Stimulated activated CD4-positive, alpha-beta T cell treated with anti-CD3 and anti-CD28 coated beads, Interleukin-15, amount 100 ng/mL, for 24 hours (primary cell): ENCODE data around the gene RPAP2.
"Not testable (repeated sequence)": the region's sequence is repeated elsewhere in the genome, so short reads cannot be mapped to it uniquely, and the experiment has no call there.

Experiments used
- DNase-seq: peaks from one replicate; pipeline ENCODE4 v3.0.0-alpha.2; 2020

The RPAP2 gene

DNA sequence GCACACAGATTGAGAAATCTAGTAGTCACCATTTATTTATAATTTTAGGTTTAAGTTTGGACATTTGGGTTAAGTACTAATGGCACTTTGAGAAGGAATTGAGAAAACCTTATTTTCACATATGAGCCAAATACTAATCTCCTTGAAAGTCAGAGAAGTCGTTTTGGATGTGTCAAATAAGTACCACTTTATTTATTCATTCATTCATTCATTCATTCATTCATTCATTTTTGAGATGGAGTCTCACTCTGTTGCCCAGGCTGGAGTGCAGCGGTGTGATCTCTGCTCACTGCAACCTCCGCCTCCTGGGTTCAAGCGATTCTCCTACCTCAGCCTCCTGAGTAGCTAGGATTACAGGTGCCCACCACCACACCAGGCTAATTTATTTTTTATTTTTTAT, 79.1 kb downstream of the RPAP2 start:
- DNase-seq = not testable (repeated sequence)

DNA sequence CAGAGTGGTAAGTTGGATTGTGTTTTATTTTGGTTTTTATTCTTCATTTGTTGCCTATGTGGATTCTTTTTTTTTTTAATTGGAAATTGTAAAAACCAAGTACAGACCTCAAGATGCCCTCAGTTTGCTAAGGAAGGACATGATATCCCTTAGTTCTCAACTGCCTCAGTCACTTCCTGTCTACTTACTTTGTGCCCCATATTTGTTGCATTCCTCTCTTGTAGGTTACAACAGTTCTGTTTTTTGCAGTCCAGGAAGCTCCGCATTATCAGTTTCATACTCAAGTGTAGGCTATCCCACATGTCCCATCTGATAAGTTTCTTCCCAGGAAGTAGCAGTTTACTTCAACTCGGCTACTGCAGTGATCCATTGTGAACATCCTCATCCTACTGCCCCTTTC, 82.0 kb downstream of the RPAP2 start:
- DNase-seq = no peak

DNA sequence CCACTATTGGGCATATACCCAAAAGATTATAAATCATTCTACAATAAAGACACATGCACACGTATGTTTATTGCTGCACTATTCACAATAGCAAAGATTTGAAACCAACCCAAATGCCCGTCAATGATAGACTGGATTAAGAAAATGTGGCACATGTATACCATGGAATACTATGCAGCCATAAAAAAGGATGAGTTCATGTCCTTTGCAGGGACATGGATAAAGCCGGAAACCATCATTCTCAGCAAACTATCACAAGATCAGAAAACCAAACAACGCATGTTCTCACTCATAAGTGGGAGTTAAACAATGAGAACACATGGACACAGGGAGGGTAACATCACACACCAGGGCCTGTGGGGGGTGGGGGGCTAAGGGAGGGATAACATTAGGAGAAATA, 95.1 kb downstream of the RPAP2 start:
- not testable (repeated sequence) for DNase-seq

DNA sequence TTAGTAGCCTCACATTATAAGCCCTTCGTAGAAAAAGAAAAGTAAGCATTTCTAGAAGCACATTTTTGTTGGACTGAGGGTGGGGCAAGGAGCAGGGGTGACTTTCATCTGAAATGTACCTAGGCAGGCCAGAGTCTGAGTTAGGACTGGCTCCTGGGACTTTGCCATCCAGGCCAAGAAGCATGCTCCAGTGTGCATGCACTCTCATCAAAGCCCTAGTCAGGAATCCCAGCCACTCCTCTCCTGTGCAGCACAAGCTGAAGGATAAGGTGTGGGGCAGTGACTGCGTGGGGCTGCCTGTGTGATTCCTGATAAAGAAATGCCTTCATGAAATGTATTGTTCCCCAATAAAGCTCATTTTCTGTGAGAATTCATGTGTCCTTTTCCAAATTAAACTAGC, 99.7 kb downstream of the RPAP2 start:
- DNase-seq = no peak

DNA sequence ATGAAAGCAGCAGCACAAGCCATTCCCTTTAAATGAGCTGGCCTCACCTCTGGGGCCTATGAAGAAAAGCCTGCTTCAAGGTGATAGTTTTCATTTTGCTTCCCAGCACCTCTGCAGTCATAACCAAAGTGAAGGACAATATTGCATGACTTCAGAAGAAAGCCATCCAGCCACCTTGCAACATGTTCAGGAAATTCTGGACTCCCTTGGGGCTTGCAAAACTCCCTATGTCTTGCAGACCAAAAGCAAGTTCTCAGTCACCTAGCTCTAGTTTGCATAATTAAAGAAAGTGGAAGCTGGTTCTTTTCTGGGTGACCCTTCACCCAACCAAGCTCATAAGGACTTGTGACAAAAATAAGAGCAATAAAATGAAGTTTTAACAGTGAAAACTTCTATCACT, 100.2 kb downstream of the RPAP2 start:
- DNase-seq = no peak

DNA sequence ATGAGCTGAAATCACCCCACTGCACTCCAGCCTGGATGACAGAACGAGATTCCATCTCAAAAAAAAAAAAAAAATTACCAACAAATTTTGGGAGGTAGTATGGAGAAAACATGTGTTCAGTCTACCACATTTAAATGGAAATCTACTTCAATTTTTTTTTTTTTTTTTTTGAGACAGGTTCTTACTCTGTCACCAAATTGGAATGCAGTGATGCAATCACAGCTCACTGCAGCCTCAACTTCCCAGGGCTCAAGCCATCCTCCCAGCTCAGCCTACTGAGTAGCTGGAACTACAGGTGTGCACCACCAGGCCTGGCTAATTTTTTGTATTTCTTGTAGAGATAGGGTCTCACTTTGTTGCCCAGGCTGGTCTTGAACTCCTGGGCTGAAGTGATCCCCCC, 105.8 kb downstream of the RPAP2 start:
- no peak for DNase-seq

DNA sequence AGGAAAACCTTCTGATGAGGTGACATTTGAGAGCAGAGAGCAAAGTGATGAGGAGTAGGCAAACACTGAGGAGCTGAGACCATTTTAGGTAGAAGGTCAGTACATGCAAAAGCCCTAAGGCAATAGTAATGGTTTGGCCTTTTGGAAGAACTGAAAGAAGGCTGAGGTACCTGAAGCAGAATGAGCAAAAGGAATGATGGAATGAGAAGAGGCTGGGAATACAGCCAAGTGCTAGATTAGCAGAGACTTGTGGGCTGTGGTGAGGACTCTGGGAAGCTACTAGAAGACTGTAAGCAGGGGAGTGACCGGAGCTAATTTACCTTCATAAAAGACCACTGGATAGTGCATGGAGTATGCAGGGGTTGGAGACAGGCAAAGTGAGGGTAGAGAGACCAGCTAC, 110.0 kb downstream of the RPAP2 start:
- no peak for DNase-seq

DNA sequence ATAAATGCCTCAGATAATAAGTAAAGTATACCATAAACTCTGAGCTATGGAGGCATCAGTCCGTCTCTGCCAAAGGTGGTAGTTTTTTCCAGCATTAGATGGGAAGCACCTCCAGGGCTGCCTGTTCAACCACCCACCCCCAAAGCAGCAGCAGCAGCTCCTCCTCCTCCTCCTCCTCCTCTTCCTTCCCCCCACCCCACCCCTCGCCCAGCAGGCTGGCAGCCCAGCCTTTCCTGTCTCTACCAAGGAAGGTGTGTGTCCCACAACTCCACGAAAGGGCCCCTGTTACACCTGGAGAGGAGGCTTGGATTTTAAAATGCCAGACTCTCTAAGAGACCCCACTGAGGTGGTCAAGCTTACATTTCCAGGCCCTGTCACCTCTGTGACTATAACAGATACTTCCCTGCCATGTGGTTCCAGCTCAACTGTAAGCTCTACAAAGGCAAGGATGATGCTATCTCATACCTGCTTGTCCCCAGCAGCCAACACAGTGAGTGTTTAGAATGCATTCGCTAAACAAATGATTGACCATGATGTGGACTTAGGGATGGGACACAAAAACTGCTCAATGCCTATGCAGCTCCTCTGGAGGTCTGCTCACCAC, 111.2 kb downstream of the RPAP2 start:
- no peak for DNase-seq

DNA sequence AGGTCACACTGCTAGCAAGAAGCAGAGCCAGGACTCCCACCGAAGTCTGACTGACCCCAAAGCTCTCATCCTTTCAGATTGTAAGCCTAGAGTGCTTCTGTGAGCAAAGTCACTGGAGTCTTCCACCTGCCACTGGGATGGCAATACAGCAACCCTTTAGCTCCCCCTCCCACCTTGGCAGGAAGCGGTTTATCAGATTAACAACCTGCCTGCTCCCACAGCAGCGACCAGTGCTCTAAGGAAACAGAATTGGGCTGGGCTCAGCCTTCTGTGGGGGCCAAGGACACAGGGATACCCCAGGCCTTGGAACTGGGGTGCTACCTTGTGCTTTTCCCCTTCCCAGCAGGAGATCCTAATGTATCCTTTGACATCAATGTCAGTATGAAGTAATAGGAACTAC, 111.8 kb downstream of the RPAP2 start:
- peak; percentile 39 for DNase-seq

DNA sequence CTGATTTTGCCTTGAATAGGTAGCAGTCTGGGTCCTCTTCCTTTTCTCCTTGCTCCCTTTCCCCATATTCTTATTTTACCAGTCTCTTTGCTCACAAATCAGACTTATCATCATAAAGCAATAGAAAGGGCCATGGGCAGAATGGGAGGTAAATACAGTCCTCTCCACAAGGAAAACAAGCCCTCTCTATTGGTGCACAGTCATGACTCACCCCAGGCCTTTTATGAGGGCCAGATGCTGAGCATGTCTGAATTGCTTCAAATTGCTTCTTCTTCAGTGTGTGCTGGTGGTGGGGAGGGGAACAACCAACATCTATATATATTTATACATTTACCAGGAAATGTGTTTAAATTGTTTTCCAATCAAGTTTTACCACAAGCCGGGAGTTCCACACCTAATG, 112.7 kb downstream of the RPAP2 start:
- DNase-seq = peak; percentile 9

DNA sequence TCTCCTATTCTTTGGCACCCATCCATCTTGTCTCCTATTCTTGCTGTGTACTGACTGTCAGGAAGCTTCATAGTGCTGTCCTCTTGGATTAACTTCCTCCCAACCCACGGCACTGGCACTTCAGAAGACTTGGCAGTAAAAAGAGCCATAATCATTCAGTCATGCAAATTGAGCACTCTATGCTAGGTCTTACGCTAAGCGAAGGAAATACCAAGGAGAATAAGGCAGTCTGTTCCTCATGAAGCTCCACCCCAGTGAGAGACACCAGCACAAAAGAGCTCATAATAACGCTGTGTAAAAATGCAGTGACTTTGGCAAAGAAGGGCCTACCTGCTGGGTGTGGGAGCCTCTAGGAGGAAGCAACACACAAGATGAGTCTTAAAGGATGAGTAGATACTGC, 120.8 kb downstream of the RPAP2 start:
- no peak for DNase-seq

DNA sequence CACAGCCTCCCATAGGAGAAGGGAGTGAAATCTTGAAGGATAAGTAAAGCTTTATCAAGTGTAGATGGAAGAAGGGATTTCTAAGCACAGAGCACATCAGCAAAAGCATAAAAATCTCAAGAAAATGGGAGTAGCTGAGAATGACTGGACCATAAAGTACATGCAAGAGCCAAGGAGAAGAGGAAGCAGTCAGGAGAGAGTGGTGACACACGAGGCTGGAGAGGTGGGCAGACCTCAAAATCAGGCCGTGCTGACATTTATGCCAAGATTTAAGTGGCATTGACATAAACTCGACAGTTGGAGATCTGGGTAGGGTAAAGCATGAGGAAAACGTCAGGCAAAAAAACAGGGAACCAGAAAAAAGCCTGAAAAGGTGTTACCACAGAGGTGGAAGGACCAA, 125.5 kb downstream of the RPAP2 start:
- DNase-seq = no peak

DNA sequence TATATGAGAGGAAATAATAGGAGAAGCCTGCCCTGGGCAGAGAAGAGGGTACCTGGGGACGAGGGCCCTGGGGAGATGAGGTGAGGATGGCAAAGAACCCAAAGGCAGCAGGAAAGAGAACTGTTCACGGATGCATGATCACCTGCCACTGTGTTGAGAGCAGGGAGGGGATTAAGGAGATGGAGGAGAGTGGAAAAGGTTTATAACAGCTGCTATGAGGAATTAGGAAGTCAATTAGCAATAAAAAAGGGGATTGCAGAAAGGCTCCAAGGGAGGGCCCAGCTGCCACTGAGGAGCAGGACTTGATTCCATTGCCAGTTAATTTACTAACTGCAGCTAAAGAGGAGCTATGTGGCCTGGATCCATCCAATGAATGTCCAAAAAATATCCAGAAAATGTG, 126.8 kb downstream of the RPAP2 start:
- no peak for DNase-seq

DNA sequence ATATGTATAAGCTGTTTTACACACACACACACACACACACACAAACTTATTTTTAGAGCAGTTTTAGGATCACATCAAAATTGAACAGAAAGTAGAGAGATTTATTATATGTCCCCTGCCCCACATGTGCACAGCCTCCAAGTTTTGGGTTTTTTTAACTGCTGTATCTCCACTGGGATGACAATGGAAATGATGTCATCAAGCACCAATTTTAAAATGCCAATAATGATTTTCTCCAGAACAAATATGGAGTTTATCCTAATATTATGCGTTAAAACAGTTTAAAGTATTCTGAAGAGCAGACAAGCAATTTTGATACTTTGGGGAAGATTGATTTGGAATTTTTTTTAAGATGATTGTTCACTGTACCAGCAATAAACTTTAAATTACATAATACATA, 131.2 kb downstream of the RPAP2 start:
- DNase-seq = no peak

DNA sequence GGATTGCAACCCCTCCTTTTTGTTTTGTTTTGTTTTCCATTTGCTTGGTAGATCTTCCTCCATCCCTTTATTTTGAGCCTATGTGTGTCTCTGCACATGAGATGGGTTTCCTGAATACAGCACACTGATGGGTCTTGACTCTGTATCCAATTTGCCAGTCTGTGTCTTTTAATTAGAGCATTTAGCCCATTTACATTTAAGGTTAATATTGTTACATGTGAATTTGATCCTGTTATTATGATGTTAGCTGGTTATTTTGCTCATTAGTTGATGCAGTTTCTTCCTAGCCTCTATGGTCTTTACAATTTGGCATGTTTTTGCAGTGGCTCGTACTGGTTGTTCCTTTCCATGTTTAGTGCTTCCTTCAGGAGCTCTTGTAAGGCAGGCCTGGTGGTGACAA, 135.7 kb downstream of the RPAP2 start:
- not testable (repeated sequence) for DNase-seq

DNA sequence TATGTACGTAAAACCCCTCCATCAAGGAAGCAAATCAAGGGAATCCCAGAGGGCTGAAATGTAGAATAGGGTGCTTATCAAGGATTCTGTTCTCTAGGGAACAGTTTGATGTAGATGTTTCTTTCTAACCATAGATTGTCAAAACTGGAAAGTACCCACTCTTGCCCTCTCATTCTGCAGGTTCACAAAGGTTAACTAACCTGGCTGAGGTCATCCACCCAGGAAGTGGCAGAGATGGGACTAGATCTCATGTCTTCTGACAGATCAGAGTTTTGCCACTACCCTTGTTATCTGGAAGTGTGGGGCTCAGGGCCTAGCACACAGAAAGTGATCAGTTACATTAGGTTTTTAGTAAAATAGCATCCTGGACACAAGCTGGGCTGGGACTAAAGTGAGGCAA, 140.4 kb downstream of the RPAP2 start:
- DNase-seq = no peak

DNA sequence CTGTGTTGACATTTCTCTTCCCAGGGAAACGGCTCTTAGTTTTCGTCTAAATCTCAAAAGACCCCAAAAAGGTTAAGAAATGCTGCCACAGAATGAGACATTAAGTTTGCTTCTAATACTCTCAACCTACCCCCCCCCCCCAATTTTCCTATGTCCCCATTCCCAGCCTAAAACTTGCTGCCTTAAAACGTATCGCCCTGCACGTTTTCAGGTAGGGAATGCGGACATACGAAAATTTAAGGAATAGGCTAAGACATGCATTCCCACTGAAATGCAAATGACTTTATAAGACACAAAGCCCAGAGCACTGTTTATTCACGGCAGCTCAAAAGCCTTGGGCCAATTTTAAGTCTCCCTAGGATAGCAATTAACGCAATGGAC, 142.4 kb downstream of the RPAP2 start:
- no peak for DNase-seq

DNA sequence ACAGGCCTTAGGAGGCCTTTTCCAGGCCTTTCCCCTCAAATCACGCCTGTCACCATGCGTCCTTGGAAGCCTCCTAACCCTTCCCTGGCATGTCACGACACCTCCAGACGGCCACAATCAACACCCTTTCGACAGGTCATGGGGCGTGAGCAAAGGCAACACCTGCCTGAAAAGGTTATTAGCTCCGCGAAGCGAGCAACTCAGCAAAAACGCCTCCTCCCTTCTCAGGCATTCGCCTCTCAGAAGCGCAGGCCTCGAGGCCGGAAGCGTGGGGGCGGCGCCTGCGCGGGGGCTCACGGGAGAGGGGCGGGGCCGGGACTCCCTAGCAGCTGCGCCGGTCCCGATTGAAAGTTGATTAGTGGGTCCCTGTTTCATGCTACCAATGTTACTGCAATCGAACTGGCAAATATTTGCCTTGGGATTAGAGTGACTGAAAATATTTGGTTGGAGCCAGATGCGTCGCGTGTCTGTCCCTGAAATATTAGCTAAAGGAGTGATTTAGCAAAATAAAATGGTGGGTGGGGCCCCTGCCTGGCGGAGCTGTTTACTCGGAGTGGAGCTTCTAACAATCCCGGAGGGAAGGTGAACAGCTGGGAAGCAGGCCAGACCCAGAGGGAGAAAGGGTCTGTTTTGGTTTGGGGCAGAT, 143.0 kb downstream of the RPAP2 start:
- DNase-seq = no peak

DNA sequence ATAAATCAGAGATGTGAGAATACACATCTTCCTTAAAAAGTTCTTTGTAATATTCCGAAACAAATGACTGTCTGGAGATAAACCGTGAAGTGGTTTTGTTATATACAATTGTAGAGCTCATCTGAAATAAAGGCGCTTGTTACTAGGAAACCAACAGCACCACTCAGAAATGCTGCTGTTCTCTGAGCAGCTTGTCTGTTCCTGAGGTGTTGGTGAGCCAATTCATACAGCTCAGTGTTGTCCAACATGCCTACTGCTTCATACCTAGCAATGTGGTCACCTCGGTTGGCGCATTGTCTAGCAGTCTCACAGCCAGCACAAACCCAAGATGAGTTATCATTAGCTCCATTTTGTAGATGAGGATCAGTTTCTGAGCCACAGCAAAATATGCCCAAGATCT, 143.5 kb downstream of the RPAP2 start:
- no peak for DNase-seq

DNA sequence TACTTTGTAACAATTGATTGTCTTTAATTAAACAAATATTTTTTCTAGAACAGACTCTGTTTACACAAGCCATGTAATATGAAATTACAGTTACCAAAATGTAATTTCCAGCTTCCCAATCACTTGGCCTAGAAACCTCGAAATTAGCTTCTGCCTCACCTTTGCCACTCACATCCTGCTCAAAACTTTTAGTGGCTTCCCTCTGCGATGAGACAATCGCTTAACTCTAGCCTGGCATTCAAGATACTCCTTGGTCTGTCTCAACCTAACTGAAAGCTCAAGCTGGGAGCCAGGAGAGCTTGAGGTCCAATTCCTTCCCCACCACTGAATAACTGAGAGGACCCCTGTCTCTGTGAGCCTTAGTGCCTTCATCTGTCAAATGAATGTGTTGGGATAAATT, 145.0 kb downstream of the RPAP2 start:
- no peak for DNase-seq

DNA sequence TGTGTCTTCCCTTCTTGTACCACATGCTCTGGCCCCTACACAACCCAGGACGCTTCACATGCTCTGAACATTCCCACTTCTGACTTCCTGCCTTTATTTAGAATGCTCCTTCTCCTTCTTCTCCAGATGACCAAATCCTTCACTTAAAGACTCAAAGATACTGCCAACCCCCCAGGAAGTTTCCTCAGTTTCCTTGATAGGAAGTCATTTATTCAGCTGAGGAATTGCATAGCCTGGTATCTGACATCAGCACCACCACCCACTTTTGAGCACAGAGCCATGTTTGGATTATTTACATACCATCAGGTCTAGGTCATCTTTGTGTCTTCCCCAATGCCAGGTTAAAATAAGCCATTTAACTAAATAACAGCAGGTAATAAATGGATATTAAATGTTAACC, 145.5 kb downstream of the RPAP2 start:
- DNase-seq = no peak

DNA sequence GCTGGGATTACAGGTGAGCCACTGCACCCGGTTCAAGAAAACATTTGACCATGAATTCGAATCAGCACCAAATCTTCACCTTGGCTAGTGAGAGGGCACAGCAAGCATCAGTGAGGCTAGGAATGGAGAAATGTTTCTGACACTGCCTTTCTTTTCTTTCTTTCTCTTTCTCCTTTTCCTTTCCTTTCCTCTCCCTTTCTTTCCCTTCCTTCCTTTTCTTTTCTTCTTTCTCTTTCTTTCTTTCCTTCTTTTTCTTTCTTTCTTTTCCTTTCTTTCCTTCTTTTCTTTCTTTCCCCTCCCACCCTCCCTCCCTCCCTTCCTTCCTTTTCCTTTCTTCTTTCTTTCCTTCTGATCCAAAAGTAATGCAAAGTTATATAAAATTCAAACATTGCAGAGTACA, 147.0 kb downstream of the RPAP2 start:
- DNase-seq = no peak

DNA sequence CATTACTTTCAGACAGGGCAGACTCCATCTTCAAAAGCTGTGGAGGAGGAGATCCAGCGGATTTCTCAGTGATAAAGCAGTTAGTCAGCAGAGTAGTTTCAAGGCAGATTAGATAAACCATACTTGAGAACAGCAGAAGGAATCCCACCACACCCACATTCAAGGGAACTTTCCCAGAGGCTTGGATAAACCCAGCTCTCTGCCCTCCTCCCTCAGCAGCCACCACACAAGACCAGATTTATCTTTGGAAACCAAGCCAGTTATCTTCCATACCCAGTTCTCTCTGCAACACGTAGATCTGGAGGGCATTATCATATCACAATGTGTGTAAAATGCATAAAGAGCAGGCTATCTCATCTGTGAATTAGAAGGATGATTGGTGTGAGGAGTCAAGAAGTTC, 147.7 kb downstream of the RPAP2 start:
- no peak for DNase-seq

DNA sequence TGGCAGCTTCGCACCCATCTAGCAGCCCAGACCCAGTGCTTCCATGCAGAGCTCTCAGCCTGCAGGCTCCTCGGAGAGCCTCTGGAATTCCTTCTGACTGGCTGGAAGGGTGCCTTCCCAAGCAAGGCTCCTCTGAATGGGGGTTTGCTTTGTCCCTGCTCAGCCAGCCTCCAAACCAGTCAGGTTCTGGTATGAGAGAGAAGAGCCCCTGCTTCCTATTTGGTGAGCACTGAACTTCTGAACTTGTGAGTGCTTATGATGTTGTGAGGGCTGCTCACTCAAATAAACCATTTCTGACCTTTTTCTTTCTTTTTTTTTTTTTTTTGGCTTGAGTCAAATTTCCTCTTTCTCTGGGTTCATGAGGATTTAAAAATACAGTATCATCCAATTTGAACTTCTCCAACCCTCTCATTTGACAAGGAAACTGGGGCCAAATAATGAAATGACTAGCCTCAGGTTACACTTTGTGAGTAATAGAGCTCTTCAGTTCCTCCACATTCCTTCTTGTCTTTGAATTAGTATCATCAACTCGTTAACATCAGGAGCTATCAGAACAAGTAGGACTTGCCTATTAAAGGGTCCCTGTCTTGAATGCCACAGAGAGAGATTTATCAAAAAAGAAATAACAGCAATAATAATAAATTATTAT, 148.3 kb downstream of the RPAP2 start:
- DNase-seq = no peak

DNA sequence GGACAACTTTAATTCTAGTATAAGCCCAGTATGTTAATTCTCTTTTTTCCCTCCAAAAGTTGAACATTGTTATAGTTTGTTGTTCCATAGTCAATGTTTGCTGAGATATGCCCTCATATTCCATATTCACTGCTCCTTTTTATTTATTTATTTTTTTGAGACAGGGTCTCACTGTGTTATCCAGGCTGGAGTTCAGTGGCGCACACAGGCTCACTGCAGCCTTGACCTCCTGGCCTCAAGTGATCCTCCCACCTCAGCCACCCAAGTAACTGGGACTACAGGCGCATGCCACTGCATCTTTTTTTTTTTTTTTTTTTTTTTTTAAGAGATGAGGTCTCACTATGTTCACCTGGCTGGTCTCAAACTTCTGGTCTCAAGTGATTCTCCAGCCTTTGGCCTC, 149.1 kb downstream of the RPAP2 start:
- no peak for DNase-seq
